OCI-LY7 (cell line): ENCODE results near the gene PSPC1. TPM values are rescaled to one million over a fixed set of nuclear protein-coding genes. Genes with fewer than 3 reads are reported as not detected.
"Not testable (repeated sequence)": the region's sequence is repeated elsewhere in the genome, so short reads cannot be mapped to it uniquely, and the experiment has no call there.

Source experiments
- BruUV-seq: library from RNA; stranded (reverse); fragments of 400-500 nt; replicated peaks from 2 replicates; lab custom pipeline; 2021; lab: Mats Ljungman, UMichigan
- CTCF ChIA-PET: fragments of 300-600 bp; sonication (Branson Sonifier 250); formaldehyde crosslinking; loops from one replicate; lab custom pipeline; 2022; ENCODE audit warnings: antibody characterized with exemption; ENCODE audit not compliant: unreplicated experiment; lab: Charles Lee
- POLR2A ChIA-PET: fragments of 300-600 bp; sonication (Branson Sonifier 250); formaldehyde crosslinking; loops from one replicate; lab custom pipeline; 2022; ENCODE audit warnings: antibody characterized with exemption; lab: Charles Lee
- DNase-seq: peaks from one replicate; pipeline ENCODE4 v3.0.0-alpha.2; 2015; ENCODE audit warnings: low spot score
- H2AFZ ChIP-seq: fragments of 200-600 bp; sonication (generic), shearing (Covaris generic); 2 replicates; pipeline ENCODE4 v1.6.1; 2014; ENCODE audit warnings: mild to moderate bottlenecking, antibody characterized with exemption, low read length, moderate library complexity
- H3K27ac ChIP-seq: fragments of 200-600 bp; sonication (generic); 2 replicates; pipeline ENCODE4 v1.5.1; 2014; ENCODE audit warnings: mixed run types, low read depth, mild to moderate bottlenecking, moderate library complexity, low read length, inconsistent platforms; ENCODE audit not compliant: poor library complexity, severe bottlenecking
- H3K36me3 ChIP-seq: fragments of 200-600 bp; sonication (generic); 2 replicates; pipeline ENCODE4 v1.6.1; 2014; ENCODE audit warnings: mild to moderate bottlenecking, antibody characterized with exemption, low read length, moderate library complexity, mixed read lengths; ENCODE audit not compliant: insufficient read depth
- H3K4me1 ChIP-seq: fragments of 200-600 bp; sonication (generic); 2 replicates; pipeline ENCODE4 v1.5.1; 2014; ENCODE audit warnings: mild to moderate bottlenecking, low read length; ENCODE audit not compliant: insufficient read depth, poor library complexity, severe bottlenecking
- H3K4me2 ChIP-seq: fragments of 200-600 bp; sonication (generic); 2 replicates; pipeline ENCODE4 v1.6.1; 2014; ENCODE audit warnings: mild to moderate bottlenecking, low read length
- H3K4me3 ChIP-seq: fragments of 200-600 bp; sonication (generic); 2 replicates; pipeline ENCODE4 v1.5.1; 2014; ENCODE audit warnings: mild to moderate bottlenecking, low read depth, low read length; ENCODE audit not compliant: poor library complexity, severe bottlenecking
- H3K79me2 ChIP-seq: fragments of 200-600 bp; sonication (generic); 2 replicates; pipeline ENCODE4 v1.6.1; 2016; ENCODE audit warnings: low read depth, mild to moderate bottlenecking, low read length, moderate library complexity, mixed read lengths; ENCODE audit not compliant: insufficient read depth
- H3K9me2 ChIP-seq: fragments of 200-600 bp; sonication (generic); 2 replicates; pipeline ENCODE4 v1.6.1; 2016; ENCODE audit warnings: mild to moderate bottlenecking, low read length, mixed read lengths; ENCODE audit not compliant: insufficient read depth
- H3K9me3 ChIP-seq: fragments of 200-600 bp; sonication (generic); 2 replicates; pipeline ENCODE4 v1.6.1; 2014; ENCODE audit warnings: mild to moderate bottlenecking, mixed run types, low read length, mixed read lengths
- H4K20me1 ChIP-seq: fragments of 200-600 bp; sonication (generic); 2 replicates; pipeline ENCODE4 v1.6.1; 2014; ENCODE audit warnings: mild to moderate bottlenecking, antibody characterized with exemption, low read length, moderate library complexity, mixed read lengths; ENCODE audit not compliant: insufficient read depth
- EZH2phosphoT487 ChIP-seq: fragments of 200-600 bp; sonication (generic); IDR thresholded peaks from 2 replicates; pipeline ENCODE4 v1.6.1; 2018; ENCODE audit warnings: low read depth, borderline replicate concordance, mild to moderate bottlenecking, mixed run types, antibody characterized with exemption, low read length, moderate library complexity, mixed read lengths
- intact Hi-C: fragments of 100-400 bp; cut with micrococcal nuclease; formaldehyde crosslinking; loops from one replicate; pipeline ENCODE4 v1.10.0; 2022; ENCODE audit not compliant: unreplicated experiment
- total RNA-seq, 2 experiments: library from RNA; depleted of rRNA in 1 of 2; stranded (reverse); fragments of >200 nt in 1 of 2; shearing (Covaris generic) in 1 of 2; gene quantifications; 2 replicates each; pipeline ENCODE4 v1.2.3, GENCODE V29; 2014 to 2022
- TF ChIP-seq, protein P1 (sequence below): fragments of 200-600 bp; sonication (generic); conservative IDR thresholded peaks from 2 replicates; pipeline ENCODE4 v1.5.1; 2014; ENCODE audit warnings: mild to moderate bottlenecking, antibody characterized with exemption, low read length, moderate library complexity, mixed read lengths

The PSPC1 gene
- total RNA-seq, 2 experiments from 2014 or later: 91.5 to 115 TPM

DNA sequence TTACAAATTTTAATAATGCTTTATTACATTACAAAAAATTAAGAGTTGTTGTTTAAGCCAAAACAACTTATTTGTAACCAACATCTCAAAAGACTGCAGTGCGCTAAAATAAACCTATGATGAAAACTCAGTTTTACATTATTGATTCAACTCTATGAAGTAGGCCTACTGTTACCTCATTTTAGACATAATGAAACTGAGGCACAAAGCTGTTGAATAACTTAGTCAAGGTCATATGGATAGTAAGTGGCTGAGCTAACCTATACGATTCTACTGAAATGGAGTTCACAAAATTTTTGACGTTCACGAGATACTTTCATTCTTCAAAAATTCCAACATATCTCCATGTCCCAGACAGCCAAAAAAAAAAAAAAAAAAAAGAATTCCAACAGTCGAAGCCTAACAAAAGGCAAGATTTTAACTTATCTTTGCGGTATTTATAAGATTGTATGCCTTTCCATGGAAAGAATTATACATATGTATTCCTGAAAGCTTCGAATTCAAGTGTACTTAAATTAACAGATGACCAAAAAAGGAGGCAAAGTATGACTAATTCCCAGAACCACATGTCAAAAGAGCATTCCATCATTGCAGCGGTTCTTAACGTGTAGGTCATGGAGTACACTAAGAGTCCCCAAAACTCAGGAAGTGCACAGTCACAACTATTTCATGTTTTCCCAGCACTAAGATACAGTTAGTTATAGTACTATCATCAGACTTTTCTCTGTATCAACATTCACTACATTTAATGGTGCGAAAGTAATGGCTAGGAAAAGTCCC is 69.4 kb downstream of the PSPC1 start:
- Histone ChIP-seq H3K4me2 (no peak overlapping the region), H3K27ac (no peak overlapping the region), H3K4me3 (no peak overlapping the region), H3K79me2 (no peaks in the 10 kb centered on the region; the same call in 1 of the 2 replicates), H4K20me1 (peaks cover 6% of the 10 kb centered on the region; the same call in 1 of the 2 replicates), H3K9me3 (no peaks in the 10 kb centered on the region), H3K36me3 (peaks cover 51% of the 10 kb centered on the region), H3K4me1 (no peaks in the 10 kb centered on the region), H2AFZ (no peak overlapping the region), H3K9me2 (no peaks in the 10 kb centered on the region)
- ChIA-PET POLR2A (no interaction called here), CTCF (no interaction called here)
- BruUV-seq: no TSS peak
- intact Hi-C loops: no loop called here
- DNase-seq: no peak
- TF ChIP-seq, protein P1, sequence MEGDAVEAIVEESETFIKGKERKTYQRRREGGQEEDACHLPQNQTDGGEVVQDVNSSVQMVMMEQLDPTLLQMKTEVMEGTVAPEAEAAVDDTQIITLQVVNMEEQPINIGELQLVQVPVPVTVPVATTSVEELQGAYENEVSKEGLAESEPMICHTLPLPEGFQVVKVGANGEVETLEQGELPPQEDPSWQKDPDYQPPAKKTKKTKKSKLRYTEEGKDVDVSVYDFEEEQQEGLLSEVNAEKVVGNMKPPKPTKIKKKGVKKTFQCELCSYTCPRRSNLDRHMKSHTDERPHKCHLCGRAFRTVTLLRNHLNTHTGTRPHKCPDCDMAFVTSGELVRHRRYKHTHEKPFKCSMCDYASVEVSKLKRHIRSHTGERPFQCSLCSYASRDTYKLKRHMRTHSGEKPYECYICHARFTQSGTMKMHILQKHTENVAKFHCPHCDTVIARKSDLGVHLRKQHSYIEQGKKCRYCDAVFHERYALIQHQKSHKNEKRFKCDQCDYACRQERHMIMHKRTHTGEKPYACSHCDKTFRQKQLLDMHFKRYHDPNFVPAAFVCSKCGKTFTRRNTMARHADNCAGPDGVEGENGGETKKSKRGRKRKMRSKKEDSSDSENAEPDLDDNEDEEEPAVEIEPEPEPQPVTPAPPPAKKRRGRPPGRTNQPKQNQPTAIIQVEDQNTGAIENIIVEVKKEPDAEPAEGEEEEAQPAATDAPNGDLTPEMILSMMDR: no peak
- TF ChIP-seq EZH2phosphoT487: no peak

DNA sequence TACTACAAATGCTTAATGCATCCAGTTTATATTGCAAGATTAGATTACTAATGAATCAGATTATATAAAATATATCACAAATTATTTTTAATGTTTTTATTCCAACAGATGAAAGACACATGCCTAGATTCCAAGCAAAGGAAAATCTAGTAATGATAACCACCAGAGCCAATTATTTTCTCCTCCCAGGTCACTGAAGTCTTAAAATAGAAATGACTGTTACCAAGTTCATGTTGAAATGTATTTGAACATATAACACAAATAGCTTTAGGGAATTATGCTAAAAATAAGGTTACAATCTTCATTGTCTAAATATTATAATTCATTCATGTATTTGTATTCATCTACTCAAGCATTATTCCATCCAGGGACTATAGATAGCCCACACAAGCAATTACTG is 73.0 kb downstream of the PSPC1 start:
- H4K20me1 ChIP-seq, DNase-seq, H3K27ac ChIP-seq, H3K4me3 ChIP-seq, H3K4me2 ChIP-seq, H3K9me3 ChIP-seq, CTCF ChIA-PET, BruUV-seq, intact Hi-C loops, H3K79me2 ChIP-seq, H2AFZ ChIP-seq, H3K9me2 ChIP-seq, H3K4me1 ChIP-seq: not testable (repeated sequence)
- H3K36me3 ChIP-seq: peaks cover 37% of the 10 kb centered on the region; the same call in 1 of the 2 replicates
- POLR2A ChIA-PET: interaction anchor here (1.2 kb wide), 1 partner anchor 12 kb away, joined by 4 read pairs; no protein-coding TSS in a partner anchor

DNA sequence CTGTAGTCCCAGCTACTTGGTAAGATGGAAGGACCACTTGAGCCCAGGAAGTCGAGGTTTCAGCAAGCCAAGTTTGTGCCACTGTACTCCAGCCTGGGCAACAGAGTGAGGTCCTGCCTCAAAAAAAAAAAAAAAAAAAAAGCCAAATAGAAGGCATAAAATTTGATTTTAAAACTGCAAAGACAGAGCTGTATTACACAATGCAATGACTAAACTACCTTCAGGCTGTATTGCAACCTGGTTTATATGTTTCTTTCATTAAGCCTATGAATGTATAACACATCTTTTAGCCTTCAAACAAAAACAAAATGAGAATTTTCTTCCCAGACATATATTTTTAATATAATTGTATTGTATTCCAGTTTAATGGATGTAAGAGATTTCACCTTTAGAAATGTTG is 73.7 kb downstream of the PSPC1 start:
- CTCF ChIA-PET, DNase-seq, H3K79me2 ChIP-seq, H4K20me1 ChIP-seq, H3K27ac ChIP-seq, intact Hi-C loops, H3K4me3 ChIP-seq, H3K9me2 ChIP-seq, H3K4me2 ChIP-seq, H3K9me3 ChIP-seq, H2AFZ ChIP-seq, H3K4me1 ChIP-seq, BruUV-seq: not testable (repeated sequence)
- H3K36me3 ChIP-seq: peaks cover 34% of the 10 kb centered on the region; the same call in 1 of the 2 replicates
- POLR2A ChIA-PET: interaction anchor here (0.7 to 0.8 kb wide), 3 partner anchors 9 to 519 kb away, joined by 3 to 4 read pairs (median 4); no protein-coding TSS in a partner anchor

DNA sequence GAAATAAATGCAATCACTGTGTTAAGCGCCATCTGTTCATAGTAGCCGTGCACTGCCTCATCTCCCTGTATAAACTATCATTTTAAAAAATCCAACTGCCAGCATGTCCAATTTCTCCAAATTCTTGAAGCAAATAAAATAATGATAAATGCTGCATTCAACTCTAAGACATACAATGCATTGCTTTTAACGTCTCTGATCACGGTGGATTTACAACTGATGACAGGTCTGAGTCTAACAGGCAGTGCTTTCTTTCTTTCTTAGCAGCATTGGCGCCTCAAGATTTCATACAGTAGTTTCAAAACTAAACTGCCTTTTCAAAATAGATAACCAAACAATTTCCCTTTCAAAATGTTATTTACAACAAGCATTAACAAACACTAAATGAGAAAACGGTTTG is 78.5 kb downstream of the PSPC1 start:
- DNase-seq, H3K4me2 ChIP-seq, BruUV-seq, H2AFZ ChIP-seq, H3K9me2 ChIP-seq, H4K20me1 ChIP-seq, POLR2A ChIA-PET, H3K4me1 ChIP-seq, CTCF ChIA-PET, H3K4me3 ChIP-seq, H3K27ac ChIP-seq, intact Hi-C loops, H3K79me2 ChIP-seq, H3K9me3 ChIP-seq: not testable (repeated sequence)
- H3K36me3 ChIP-seq: peaks cover 35% of the 10 kb centered on the region; the same call in 1 of the 2 replicates

DNA sequence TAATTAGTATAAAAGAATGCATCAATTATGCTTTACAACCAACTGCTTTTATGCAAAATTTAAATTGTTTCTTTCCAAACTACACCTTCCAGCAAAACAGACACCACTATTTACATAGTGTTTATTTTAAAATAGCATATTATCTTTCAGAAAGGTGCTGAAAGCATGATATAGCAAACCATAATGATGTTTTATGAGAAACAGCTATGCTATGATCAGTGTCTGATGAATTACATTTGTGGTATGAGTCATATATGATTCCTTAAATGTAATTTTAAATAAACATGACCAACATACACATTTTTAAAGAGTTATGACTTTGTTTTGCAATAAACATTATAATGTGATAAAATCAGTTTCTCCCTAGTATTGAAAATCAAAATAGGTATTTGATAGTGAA is 81.1 kb downstream of the PSPC1 start:
- peaks cover 35% of the 10 kb centered on the region; the same call in 1 of the 2 replicates for H3K36me3 ChIP-seq
- H3K4me1 ChIP-seq, CTCF ChIA-PET, POLR2A ChIA-PET, H3K9me3 ChIP-seq, intact Hi-C loops, H3K9me2 ChIP-seq, H4K20me1 ChIP-seq, H3K4me3 ChIP-seq, H3K79me2 ChIP-seq, H3K4me2 ChIP-seq, H3K27ac ChIP-seq, DNase-seq, H2AFZ ChIP-seq, BruUV-seq: not testable (repeated sequence)
